ENCODE data around the gene NCOA1. TPM values are rescaled to one million over a fixed set of nuclear protein-coding genes. Genes with fewer than 3 reads are reported as not detected.

NCOA1 gene
- total and polyA plus RNA-seq, 2 of the 4 experiments (the other 2 are of a cell fraction), result 6.7 to 11.3 TPM

DNA sequence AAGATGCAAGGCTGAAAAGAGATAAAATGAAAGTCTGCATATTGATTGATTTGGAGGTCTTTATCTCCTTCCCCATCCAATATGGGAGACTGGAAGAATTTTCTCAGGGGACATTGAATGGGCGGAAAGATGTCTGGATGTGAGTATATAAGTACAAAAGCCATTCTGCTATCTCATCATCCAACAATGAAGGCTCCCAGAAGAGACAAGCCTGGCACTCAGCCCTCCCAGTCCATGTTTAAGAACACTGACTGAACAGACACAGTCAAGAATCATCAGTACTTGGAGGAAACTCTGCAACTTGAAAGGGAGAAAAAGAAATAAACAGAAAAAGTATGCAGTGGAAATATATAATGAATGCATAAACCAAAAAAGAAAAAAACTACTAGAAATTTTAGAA, 221.2 kb downstream of the NCOA1 start:
- no peak overlapping the region for H3K18ac ChIP-seq (ENCODE audit: low read depth, low read length)
- no peaks in the 10 kb centered on the region for H3K79me1 ChIP-seq (ENCODE audit: low read depth in 1 of 2, low read length in 2 of 2)
- no peak overlapping the region for H2BK120ac ChIP-seq (ENCODE audit: low read depth, low read length)
- no peaks in the 10 kb centered on the region for H3K9me3 ChIP-seq (ENCODE audit: control insufficient read depth, insufficient read depth, low read length)
- DNase-seq (no peak), ATAC-seq (ENCODE audit: low read depth) (no peak)
- in situ Hi-C loops (cut with MboI; ENCODE audit: low sequenced_read_pairs) (no loop called here), intact Hi-C loops (cut with micrococcal nuclease) (no loop called here), dilution Hi-C loops (cut with HindIII; ENCODE audit: low sequenced_read_pairs, unreplicated experiment) (no loop called here)
- no peak overlapping the region for H2BK15ac ChIP-seq (ENCODE audit: low read depth, low read length)
- H3K4me3 ChIP-seq (ENCODE audit: insufficient read depth, low read depth, low read length), result no peak overlapping the region
- H2BK20ac ChIP-seq (ENCODE audit: low read depth, low read length), result no peak overlapping the region
- H2AK5ac ChIP-seq (ENCODE audit: low read depth, low read length), result no peak overlapping the region
- H4K91ac ChIP-seq (ENCODE audit: insufficient read depth, low read depth, low read length), result no peak overlapping the region
- no peaks in the 10 kb centered on the region for H4K20me1 ChIP-seq (ENCODE audit: insufficient read depth, low read length)
- POLR2A ChIA-PET (ENCODE audit: unreplicated experiment), result no interaction called here
- H3K27me3 ChIP-seq (ENCODE audit: control insufficient read depth, insufficient read depth, low read length), result no peaks in the 10 kb centered on the region
- no peak overlapping the region for H3K27ac ChIP-seq (ENCODE audit: insufficient read depth, low read length)
- H3K4me2 ChIP-seq (ENCODE audit: low read depth, low read length), result no peak overlapping the region
- H4K8ac ChIP-seq (ENCODE audit: low read depth in 2 of 2, low read length in 2 of 2), result no peak overlapping the region
- H2BK5ac ChIP-seq (ENCODE audit: low read depth, low read length, poor library complexity, severe bottlenecking), result no peak overlapping the region
- no peak overlapping the region for H3K14ac ChIP-seq (replicated peaks; ENCODE audit: low read depth, low read length)
- CTCF ChIA-PET, result no interaction called here
- no peak overlapping the region for H4K5ac ChIP-seq (ENCODE audit: low read depth, low read length)
- H2AK9ac ChIP-seq (replicated peaks; ENCODE audit: low read depth, low read length, poor library complexity), result no peak overlapping the region
- H3K36me3 ChIP-seq (ENCODE audit: control insufficient read depth, insufficient read depth, low read length), result peaks cover 5% of the 10 kb centered on the region; the same call in 1 of the 2 replicates
- H3K23ac ChIP-seq (ENCODE audit: low read depth, low read length), result no peak overlapping the region
- no TSS peak for BruUV-seq (replicated peaks)
- no peak overlapping the region for H3K56ac ChIP-seq (ENCODE audit: extremely low read depth, insufficient read depth, low read length)
- TF ChIP-seq CEBPB (IDR thresholded peaks at IDR 0.05; ENCODE audit: low read depth, low read length) (no peak), RFX5 (IDR thresholded peaks at IDR 0.05; ENCODE audit: low read depth, low read length) (no peak), MAFK (IDR thresholded peaks at IDR 0.05; ENCODE audit: low read depth, low read length) (no peak), MAZ (IDR thresholded peaks at IDR 0.05; ENCODE audit: borderline replicate concordance, low read depth, low read length) (no peak), MXI1 (IDR thresholded peaks at IDR 0.05; ENCODE audit: borderline replicate concordance, low read depth, low read length) (no peak), SMC3 (IDR thresholded peaks at IDR 0.05; ENCODE audit: low read depth, low read length) (no peak), FOS (IDR thresholded peaks at IDR 0.05; ENCODE audit: low read depth, low read length) (no peak), RAD21 (IDR thresholded peaks at IDR 0.05; ENCODE audit: low read length) (no peak), NFE2L2 (IDR thresholded peaks at IDR 0.05; ENCODE audit: low read depth, low read length) (no peak), CHD1 (IDR thresholded peaks at IDR 0.05; ENCODE audit: low read depth, low read length) (no peak)
- TF ChIP-seq, protein P1, sequence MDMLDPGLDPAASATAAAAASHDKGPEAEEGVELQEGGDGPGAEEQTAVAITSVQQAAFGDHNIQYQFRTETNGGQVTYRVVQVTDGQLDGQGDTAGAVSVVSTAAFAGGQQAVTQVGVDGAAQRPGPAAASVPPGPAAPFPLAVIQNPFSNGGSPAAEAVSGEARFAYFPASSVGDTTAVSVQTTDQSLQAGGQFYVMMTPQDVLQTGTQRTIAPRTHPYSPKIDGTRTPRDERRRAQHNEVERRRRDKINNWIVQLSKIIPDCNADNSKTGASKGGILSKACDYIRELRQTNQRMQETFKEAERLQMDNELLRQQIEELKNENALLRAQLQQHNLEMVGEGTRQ (IDR thresholded peaks at IDR 0.05; ENCODE audit: low read depth, low read length), result no peak
- TF ChIP-seq, protein P2, sequence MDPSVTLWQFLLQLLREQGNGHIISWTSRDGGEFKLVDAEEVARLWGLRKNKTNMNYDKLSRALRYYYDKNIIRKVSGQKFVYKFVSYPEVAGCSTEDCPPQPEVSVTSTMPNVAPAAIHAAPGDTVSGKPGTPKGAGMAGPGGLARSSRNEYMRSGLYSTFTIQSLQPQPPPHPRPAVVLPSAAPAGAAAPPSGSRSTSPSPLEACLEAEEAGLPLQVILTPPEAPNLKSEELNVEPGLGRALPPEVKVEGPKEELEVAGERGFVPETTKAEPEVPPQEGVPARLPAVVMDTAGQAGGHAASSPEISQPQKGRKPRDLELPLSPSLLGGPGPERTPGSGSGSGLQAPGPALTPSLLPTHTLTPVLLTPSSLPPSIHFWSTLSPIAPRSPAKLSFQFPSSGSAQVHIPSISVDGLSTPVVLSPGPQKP (IDR thresholded peaks at IDR 0.05; ENCODE audit: borderline replicate concordance, low read depth, low read length), result no peak
- no peak overlapping the region for H2AFZ ChIP-seq (replicated peaks; ENCODE audit: low read length, poor library complexity)
- H3K4me1 ChIP-seq (ENCODE audit: control insufficient read depth, insufficient read depth, low read length), result peaks cover 2% of the 10 kb centered on the region; the same call in 1 of the 2 replicates
- WGBS, 2 experiments (ENCODE audit: extremely low coverage in 2 of 2, insufficient read length in 1 of 2), result no CpG with 5 or more reads among the region's 1 CpG
- no peak overlapping the region for H3K9ac ChIP-seq (ENCODE audit: low read depth, low read length)
- no peaks in the 10 kb centered on the region for H3K9me1 ChIP-seq (ENCODE audit: insufficient read depth, low read length)
- no peak overlapping the region for H3K4ac ChIP-seq (ENCODE audit: low read depth, low read length)

Data from IMR-90 (cell line).